Embryonic facial prominence (tissue), 1 donor: ENCODE data around the gene SSR3.

Experiments used
- DNase-seq: peaks from one replicate; pipeline ENCODE4 v3.0.0-alpha.2; 2016; ENCODE audit errors: extremely low spot score

Gene SSR3

GRCh38 chr3:156491192-156491591 lies 63.7 kb downstream of the SSR3 start:
- no peak for DNase-seq
